ENCODE data around the gene ORC6. TPM values are rescaled to one million over a fixed set of nuclear protein-coding genes. Genes with fewer than 3 reads are reported as not detected.

ORC6 gene
- total RNA-seq, 1 donor from 2014 or later = 68.2 TPM

DNA sequence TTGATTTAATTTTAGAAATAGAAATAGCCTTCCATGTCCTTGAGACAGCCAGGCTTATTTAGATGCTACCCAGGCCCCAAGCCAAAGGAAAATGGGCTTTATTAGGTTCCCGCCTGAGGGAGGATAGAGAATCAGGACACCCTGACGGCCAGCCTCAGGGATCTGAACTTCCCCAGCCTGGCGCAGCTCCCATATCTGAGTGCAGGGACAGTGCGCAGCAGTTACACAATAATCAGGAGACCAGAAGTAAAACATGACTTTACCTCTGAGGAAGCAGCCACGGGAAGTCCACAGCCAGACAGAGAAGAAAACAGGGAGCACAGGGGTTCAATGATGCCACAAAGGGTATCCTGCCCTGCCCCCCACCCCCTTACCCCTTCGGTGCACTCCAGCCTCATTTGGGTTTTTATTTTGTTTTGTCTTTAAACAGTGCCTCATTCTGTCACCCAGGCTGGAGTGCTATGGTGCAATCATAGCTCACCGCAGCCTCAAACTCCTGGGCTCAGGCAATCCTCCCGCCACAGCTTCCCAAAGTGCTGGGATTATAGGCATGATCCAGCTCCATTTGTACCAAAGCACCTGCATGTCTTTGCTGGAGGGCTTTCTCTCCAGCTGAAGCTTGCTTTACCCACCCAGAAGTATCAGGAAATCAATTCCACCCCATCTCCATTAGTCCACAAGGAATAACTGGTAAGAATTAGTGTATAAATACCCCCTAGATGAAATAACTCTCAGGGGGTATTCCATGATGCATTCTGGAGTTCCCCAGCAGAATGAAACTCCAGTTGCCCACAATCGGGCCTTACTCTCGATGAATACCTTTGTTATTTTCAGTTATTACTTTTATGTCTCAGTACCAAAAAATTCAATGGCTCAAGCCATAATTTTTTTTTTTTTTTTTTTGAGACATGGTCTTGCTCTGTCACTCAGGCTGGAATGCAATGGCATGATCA lies 21.9 kb downstream of the ORC6 start:
- Mint-ChIP-seq H3K4me3 (no peak overlapping the region), H3K4me1 (ENCODE audit: low read depth) (peaks cover 8% of the 10 kb centered on the region), H3K9me3 (no peaks in the 10 kb centered on the region), H3K36me3 (ENCODE audit: low read depth) (no peaks in the 10 kb centered on the region), H3K27me3 (ENCODE audit: insufficient read depth) (peaks cover 9% of the 10 kb centered on the region), H3K27ac (no peak overlapping the region)
- intact Hi-C loops (cut with micrococcal nuclease) = no loop called here
- no peak for DNase-seq (ENCODE audit: low spot score)

DNA sequence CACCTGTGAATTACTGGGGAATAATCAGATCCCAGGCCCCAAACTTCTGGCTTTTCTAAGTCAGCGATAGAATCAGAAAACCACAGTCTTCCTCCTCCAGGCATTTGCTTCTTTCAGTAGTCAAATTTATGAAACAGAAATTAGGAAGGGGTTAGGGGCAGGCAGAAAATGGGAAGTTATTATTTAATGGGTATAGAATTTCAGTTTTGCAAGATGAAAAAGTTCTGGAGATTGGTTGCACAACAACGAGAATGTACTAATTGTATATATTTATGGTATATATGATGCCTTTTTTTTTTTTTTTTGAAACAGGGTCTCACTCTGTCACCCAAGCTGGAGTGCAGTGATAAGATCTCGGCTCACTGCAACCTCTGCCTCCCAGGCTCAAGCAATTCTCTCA lies 23.5 kb downstream of the ORC6 start:
- intact Hi-C loops (cut with micrococcal nuclease) = no loop called here
- no peaks in the 10 kb centered on the region for H3K9me3 Mint-ChIP-seq
- no peaks in the 10 kb centered on the region for H3K4me1 Mint-ChIP-seq (ENCODE audit: low read depth)
- no peak overlapping the region for H3K27ac Mint-ChIP-seq
- no peaks in the 10 kb centered on the region for H3K36me3 Mint-ChIP-seq (ENCODE audit: low read depth)
- no peak for DNase-seq (ENCODE audit: low spot score)
- peaks cover 4% of the 10 kb centered on the region for H3K27me3 Mint-ChIP-seq (ENCODE audit: insufficient read depth)
- no peak overlapping the region for H3K4me3 Mint-ChIP-seq

DNA sequence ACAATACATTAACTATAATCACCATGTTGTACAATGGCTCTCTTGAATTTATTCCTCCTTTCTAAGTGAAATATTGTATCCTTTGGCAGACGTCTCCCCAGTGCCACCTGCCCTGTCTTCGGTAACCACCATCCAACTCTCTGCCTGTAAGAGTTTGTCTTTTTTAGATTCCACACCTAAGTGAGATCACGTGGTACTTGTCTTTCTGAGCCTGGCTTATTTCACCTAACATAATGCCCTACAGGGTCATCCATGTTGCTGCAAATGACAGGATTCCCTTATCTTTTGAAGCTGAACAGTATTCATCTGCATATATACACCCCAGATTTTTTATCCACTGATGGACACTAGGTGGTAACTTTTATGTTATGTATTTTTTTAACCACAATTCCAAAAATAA lies 24.2 kb downstream of the ORC6 start:
- Mint-ChIP-seq H3K36me3 (ENCODE audit: low read depth) (no peaks in the 10 kb centered on the region), H3K27me3 (ENCODE audit: insufficient read depth) (peaks cover 4% of the 10 kb centered on the region), H3K9me3 (no peaks in the 10 kb centered on the region), H3K4me1 (ENCODE audit: low read depth) (no peaks in the 10 kb centered on the region), H3K4me3 (no peak overlapping the region), H3K27ac (no peak overlapping the region)
- intact Hi-C loops (cut with micrococcal nuclease) = no loop called here
- DNase-seq (ENCODE audit: low spot score) = no peak

DNA sequence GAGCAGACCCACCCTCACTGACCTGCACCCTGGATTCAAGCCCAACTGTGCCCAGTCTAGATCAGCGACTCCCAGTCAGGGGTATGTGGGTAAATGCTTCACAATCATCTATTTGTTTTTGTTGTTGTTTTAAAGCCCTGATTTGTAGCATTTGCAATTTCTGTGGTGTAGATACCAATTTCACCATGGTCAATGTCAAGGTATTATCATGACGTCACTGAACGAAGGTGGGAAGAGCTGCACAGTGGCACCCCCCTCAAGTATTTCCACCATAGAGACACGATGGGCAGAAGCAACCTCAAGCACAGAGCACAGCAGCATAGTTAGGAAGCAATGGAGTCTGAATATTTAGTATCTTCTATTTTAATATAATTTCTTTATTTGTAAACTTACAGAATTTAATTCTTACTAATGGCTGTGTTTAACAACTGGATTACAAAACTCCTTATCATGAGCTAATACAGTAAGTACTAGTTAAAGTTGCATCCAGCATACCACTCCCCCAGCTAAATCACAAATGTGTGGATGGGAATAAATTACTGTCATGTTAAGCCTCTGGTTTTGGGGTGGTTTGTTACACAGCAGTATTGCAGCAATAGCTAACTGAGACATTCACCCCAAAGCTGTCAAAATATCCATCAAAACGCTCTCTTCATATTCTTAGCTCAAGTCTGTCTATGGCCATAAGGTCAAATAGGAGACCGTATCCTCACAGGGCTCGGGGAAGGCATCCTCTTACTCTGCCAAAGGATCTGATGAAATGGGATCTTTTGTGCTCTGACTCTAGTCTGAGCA lies 25.5 kb downstream of the ORC6 start:
- no peaks in the 10 kb centered on the region for H3K4me1 Mint-ChIP-seq (ENCODE audit: low read depth)
- H3K27ac Mint-ChIP-seq = no peak overlapping the region
- intact Hi-C loops (cut with micrococcal nuclease) = no loop called here
- H3K4me3 Mint-ChIP-seq = no peak overlapping the region
- H3K27me3 Mint-ChIP-seq (ENCODE audit: insufficient read depth) = peaks cover 4% of the 10 kb centered on the region
- no peaks in the 10 kb centered on the region for H3K9me3 Mint-ChIP-seq
- no peaks in the 10 kb centered on the region for H3K36me3 Mint-ChIP-seq (ENCODE audit: low read depth)
- no peak for DNase-seq (ENCODE audit: low spot score)

DNA sequence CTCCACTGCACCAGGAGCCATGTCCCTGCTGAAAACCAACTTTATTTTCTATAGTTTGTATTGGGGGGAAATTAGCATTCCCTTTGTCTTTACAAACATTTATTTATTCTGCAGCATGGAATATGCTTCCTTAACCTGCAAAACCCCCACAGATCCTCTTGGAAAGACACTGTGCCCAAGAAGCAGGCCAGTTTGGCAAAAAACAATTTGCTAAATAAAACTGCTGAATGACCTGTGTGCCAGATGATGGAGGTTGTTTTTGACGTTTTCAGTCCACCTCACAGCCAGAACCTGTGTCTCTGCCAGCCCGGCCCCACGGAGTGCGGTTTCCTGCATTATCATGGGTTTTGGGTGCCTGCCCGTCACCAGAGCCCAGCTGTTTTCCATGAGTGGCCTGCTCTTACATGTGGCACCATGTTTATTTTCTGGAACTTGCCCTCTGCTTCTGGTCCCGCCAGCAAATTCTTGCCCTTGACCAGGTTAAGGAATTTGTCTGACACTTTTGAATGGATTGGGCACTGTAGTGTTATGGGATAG lies 26.4 kb downstream of the ORC6 start:
- no peak overlapping the region for H3K4me3 Mint-ChIP-seq
- peaks cover 4% of the 10 kb centered on the region for H3K27me3 Mint-ChIP-seq (ENCODE audit: insufficient read depth)
- no peaks in the 10 kb centered on the region for H3K36me3 Mint-ChIP-seq (ENCODE audit: low read depth)
- no peak overlapping the region for H3K27ac Mint-ChIP-seq
- no peak for DNase-seq (ENCODE audit: low spot score)
- intact Hi-C loops (cut with micrococcal nuclease) = no loop called here
- no peaks in the 10 kb centered on the region for H3K4me1 Mint-ChIP-seq (ENCODE audit: low read depth)
- no peaks in the 10 kb centered on the region for H3K9me3 Mint-ChIP-seq

DNA sequence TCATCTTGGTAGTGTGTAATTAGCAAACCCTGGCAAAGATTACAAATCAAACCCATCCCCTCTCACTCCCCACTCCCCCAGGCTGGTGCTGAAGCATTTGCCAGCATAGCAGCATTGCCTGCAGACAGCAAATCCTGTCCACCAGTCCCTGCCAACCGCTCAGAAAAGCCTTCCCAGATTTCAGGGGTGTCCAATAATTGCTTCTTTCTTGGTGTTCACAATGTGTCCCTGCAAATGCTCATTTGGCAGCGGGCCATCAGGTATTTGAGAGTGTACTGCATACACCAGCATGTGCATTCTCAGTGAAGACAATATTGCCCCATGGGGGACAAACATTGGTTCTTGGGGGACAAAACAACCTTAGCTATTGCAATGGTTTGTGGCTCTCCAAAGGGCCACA lies 28.2 kb downstream of the ORC6 start:
- H3K36me3 Mint-ChIP-seq (ENCODE audit: low read depth) = no peaks in the 10 kb centered on the region
- no peak for DNase-seq (ENCODE audit: low spot score)
- no peaks in the 10 kb centered on the region for H3K4me1 Mint-ChIP-seq (ENCODE audit: low read depth)
- no peaks in the 10 kb centered on the region for H3K9me3 Mint-ChIP-seq
- H3K27me3 Mint-ChIP-seq (ENCODE audit: insufficient read depth) = peaks cover 2% of the 10 kb centered on the region
- no peak overlapping the region for H3K27ac Mint-ChIP-seq
- H3K4me3 Mint-ChIP-seq = no peak overlapping the region
- intact Hi-C loops (cut with micrococcal nuclease) = no loop called here

DNA sequence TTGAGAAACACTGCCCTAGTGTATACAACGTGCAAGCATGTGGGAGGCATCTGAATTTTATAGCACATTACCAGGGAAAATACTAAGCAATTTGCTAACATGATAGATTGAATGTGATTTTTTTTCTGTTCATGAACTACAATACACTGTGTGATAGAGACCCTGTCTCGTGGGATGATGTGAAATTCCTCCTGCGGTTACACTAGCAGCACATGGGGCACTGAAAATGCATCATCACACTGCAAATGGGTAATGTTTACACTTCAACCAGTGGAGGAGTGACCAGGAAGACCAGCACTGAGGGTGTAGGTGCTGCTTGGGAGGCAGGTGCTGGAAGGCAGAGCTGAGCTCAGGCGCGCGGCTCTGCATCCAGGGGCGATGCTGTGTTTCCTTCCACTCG lies 28.8 kb downstream of the ORC6 start:
- Mint-ChIP-seq H3K27ac (no peak overlapping the region), H3K4me1 (ENCODE audit: low read depth) (no peaks in the 10 kb centered on the region), H3K27me3 (ENCODE audit: insufficient read depth) (peaks cover 2% of the 10 kb centered on the region), H3K36me3 (ENCODE audit: low read depth) (no peaks in the 10 kb centered on the region), H3K4me3 (no peak overlapping the region), H3K9me3 (no peaks in the 10 kb centered on the region)
- intact Hi-C loops (cut with micrococcal nuclease) = no loop called here
- DNase-seq (ENCODE audit: low spot score) = no peak

DNA sequence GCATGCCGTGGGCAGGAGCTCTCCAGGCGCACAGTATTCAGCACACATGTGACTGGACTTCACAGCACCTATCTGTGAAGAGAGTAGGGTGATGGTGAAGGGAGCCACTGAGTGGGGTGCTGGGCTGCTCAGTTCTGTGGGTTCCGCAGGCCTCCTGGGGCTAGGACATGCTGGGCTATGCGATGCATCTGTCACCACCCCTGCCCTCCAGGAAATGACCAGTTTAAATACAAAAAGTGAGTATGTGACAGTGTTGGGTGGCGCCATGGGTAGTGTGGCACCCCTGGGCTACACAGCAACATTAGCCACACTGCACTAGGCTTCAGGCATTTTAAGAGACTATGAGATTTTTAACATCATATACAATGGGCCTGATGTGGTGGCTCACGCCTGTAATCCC lies 30.1 kb downstream of the ORC6 start:
- H3K4me1 Mint-ChIP-seq (ENCODE audit: low read depth) = no peaks in the 10 kb centered on the region
- no peak for DNase-seq (ENCODE audit: low spot score)
- H3K9me3 Mint-ChIP-seq = no peaks in the 10 kb centered on the region
- intact Hi-C loops (cut with micrococcal nuclease) = no loop called here
- H3K36me3 Mint-ChIP-seq (ENCODE audit: low read depth) = no peaks in the 10 kb centered on the region
- no peak overlapping the region for H3K27ac Mint-ChIP-seq
- no peak overlapping the region for H3K4me3 Mint-ChIP-seq
- no peaks in the 10 kb centered on the region for H3K27me3 Mint-ChIP-seq (ENCODE audit: insufficient read depth)

DNA sequence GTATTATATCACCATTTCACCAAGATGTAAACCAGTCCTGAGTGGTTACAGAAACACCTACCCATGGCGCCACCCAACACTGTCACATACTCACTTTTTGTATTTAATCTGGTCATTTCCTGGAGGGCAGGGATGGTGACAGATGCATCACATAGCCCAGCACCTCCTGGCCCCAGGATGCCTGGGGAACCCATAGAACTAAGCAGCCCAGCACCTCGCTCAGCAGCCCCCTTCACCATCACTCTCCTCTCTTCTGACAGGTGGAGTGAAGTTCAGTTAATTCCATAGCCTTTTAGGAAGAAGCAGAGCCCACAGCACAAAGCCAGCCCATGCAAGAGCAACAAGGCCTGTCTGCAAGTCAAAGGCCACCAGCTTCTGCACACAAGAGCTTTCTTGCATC lies 31.2 kb downstream of the ORC6 start:
- Mint-ChIP-seq H3K27me3 (ENCODE audit: insufficient read depth) (no peaks in the 10 kb centered on the region), H3K27ac (no peak overlapping the region), H3K4me3 (no peak overlapping the region), H3K4me1 (ENCODE audit: low read depth) (no peaks in the 10 kb centered on the region), H3K36me3 (ENCODE audit: low read depth) (no peaks in the 10 kb centered on the region), H3K9me3 (peaks cover under 1% of the 10 kb centered on the region)
- DNase-seq (ENCODE audit: low spot score) = no peak
- intact Hi-C loops (cut with micrococcal nuclease) = no loop called here

DNA sequence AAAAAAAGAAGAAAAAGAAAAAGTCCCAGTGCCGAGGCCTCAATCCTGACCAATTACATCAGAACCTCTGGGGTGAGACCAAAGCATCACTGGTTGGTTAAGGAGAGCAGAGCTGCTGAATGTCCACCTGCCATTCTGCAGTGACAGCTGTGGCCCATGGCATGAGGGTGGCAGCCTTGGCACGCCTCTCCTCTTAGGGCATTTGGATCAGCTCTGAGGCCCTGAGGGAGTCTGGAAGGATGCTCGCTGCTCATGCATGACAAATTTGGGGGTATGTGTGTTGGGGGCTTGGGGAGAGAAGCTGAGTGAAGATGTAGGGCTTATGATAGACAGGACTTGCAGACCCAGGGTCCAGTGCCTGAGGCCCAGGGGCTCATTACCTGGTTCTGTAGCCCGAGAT lies 32.4 kb downstream of the ORC6 start:
- H3K9me3 Mint-ChIP-seq = peaks cover 6% of the 10 kb centered on the region
- intact Hi-C loops (cut with micrococcal nuclease) = no loop called here
- no peak for DNase-seq (ENCODE audit: low spot score)
- H3K27me3 Mint-ChIP-seq (ENCODE audit: insufficient read depth) = peaks cover 2% of the 10 kb centered on the region
- no peak overlapping the region for H3K4me3 Mint-ChIP-seq
- H3K4me1 Mint-ChIP-seq (ENCODE audit: low read depth) = no peaks in the 10 kb centered on the region
- H3K27ac Mint-ChIP-seq = no peak overlapping the region
- no peaks in the 10 kb centered on the region for H3K36me3 Mint-ChIP-seq (ENCODE audit: low read depth)

DNA sequence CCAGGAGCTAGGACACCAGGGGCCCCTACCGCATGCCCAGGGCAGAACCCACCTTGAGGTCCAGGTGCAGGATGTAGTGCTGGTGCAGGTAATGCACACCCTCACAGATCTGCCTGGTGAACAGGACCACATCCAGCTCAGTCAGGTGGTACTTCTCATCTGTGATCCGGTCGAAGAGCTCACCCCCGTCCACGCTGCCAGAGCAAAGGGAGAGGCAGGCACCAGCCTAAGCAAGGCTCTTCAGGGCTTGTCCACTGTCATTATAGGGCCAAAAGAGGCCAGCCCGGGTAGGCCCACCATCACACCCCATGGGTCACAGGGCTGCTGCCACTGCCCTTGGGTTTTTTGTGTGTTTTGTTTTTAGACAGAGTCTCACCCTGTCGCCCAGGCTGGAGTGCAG lies 37.7 kb downstream of the ORC6 start:
- no peaks in the 10 kb centered on the region for H3K4me1 Mint-ChIP-seq (ENCODE audit: low read depth)
- DNase-seq (ENCODE audit: low spot score) = no peak
- no peak overlapping the region for H3K4me3 Mint-ChIP-seq
- H3K27ac Mint-ChIP-seq = no peak overlapping the region
- intact Hi-C loops (cut with micrococcal nuclease) = no loop called here
- H3K9me3 Mint-ChIP-seq = peaks cover 6% of the 10 kb centered on the region
- peaks cover 2% of the 10 kb centered on the region for H3K27me3 Mint-ChIP-seq (ENCODE audit: insufficient read depth)
- no peaks in the 10 kb centered on the region for H3K36me3 Mint-ChIP-seq (ENCODE audit: low read depth)

DNA sequence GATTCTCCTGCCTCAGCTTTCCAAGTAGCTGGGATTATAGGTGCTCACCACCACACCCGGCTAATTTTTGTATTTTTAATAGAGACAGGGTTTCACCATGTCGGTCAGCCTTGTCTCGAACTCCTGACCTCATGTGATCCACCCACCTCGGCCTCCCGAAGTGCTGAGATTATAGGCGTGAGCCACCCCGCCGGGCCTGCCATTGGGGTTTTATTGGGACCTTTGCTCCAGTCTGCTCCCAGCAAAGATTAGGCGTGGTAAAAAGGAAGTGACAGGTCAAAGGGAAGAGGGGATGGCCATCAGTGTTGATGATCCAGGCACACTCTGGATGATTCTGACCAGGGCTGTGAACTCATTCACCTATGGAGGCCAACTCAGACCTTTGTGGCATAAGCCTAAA lies 38.2 kb downstream of the ORC6 start:
- Mint-ChIP-seq H3K9me3 (peaks cover 6% of the 10 kb centered on the region), H3K27me3 (ENCODE audit: insufficient read depth) (peaks cover 2% of the 10 kb centered on the region), H3K27ac (no peak overlapping the region), H3K4me3 (no peak overlapping the region), H3K36me3 (ENCODE audit: low read depth) (no peaks in the 10 kb centered on the region), H3K4me1 (ENCODE audit: low read depth) (no peaks in the 10 kb centered on the region)
- intact Hi-C loops (cut with micrococcal nuclease) = no loop called here
- no peak for DNase-seq (ENCODE audit: low spot score)

DNA sequence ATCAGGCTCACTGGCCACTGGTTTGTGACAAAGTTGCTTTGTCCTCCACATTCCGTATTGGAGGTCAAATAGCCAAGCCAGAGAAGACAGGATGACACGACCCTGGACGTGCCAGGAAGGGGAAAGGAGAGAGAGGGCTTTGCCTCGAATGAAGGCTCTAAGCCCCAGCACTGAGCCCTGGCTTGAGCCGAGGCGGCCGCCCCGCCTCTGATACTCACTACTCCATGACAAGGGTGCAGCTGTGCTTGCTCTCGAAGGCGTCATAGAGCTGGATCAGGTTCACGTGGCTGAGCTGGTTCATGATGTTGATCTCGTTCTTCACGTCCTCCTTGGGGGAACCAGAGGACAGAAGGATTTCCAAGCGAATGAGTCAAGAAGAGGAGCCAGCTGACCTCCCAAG lies 39.3 kb downstream of the ORC6 start:
- H3K27ac Mint-ChIP-seq = no peak overlapping the region

More for the DNA sequence above, 39.3 kb downstream of the ORC6 start:
- no peak for DNase-seq (ENCODE audit: low spot score)
- Mint-ChIP-seq H3K9me3 (peaks cover 6% of the 10 kb centered on the region), H3K36me3 (ENCODE audit: low read depth) (no peaks in the 10 kb centered on the region), H3K4me1 (ENCODE audit: low read depth) (no peaks in the 10 kb centered on the region), H3K27me3 (ENCODE audit: insufficient read depth) (peaks cover 2% of the 10 kb centered on the region), H3K4me3 (no peak overlapping the region)
- intact Hi-C loops (cut with micrococcal nuclease) = no loop called here

All from activated T-helper 1 cell treated with anti-CD3 and anti-CD28 coated beads, Interleukin-12 subunit alpha, Interleukin-12 subunit beta, Interleukin-2, Interleukin-4 antibody, amounts not matched to agents 30 ng/mL and 10 ng/mL and 1 ng/mL, durations not matched to agents 14 hours and 24 hours and 36 hours (primary cell).